Muscle of back (tissue), 11 donors: ENCODE measurements around the gene PRXL2A. TPM values are rescaled to one million over a fixed set of nuclear protein-coding genes. Genes with fewer than 3 reads are reported as not detected.
A peak's percentile ranks its signal among the peaks of the same experiment; 100 is the strongest.
"Not testable (repeated sequence)": the region's sequence is repeated elsewhere in the genome, so short reads cannot be mapped to it uniquely, and the experiment has no call there.

Experiments used
- DNase-seq, 3 donors: peaks; one replicate each; pipeline versions ENCODE4 v3.0.0 to v3.0.0-alpha.2; 2013
- polyA plus RNA-seq, 10 donors: library from polyadenylated mRNA; unstranded; fragments of 120-200 nt; gene quantifications; one replicate each; pipeline ENCODE4 v1.2.1, GENCODE V29; 2013; ENCODE audit not compliant: insufficient read length in 10 of 10

PRXL2A gene
- polyA plus RNA-seq, 10 donors, result 67.2 to 99.0 (median 84.8) TPM

DNA sequence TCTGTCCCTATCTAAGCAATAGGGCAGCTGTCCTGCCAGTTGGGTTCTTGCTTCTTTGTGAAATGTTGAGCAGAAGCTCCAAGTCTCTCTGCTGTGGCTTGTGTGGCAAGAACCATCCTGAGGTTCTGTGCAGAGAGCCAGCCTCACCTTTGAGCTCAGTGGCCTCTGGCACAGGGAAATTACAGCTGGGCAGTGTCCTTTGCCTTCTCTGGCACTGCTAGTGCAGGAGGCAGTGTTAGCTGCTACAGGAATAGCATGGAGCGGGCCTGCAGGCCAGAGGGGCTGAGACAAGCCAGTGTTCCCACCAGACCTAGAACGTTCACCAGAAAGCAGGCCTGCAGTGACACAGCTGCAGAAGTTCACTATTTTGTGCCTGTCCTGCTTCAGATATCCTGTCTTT is 1.8 kb downstream of the PRXL2A start:
- no peak for DNase-seq

DNA sequence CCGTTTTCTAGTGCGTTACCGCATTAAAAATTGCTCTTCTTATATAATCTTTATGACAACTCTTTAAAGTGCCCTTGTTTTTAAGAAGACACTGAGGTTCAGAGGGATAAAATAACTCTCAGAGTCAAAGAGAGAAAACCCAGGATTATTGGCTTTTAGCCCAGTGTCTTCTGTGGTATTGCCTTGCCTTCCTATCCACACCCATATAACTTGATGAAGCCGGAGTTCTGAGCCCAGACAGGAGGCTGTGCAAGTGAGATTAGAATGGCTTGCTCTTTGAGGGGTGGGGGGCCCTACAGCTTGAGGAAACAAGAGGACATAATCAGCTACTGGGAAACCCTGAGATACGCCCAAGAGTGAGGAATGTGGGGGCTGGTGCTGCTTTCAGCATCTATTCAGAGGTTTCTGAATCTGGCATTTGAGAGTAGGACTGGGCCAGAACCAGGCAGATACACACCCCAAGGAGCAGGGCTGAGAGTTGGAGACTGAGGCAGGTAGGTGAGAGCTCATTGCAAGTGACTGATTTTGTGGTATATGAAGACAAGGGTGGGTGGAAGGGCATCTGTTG is 2.3 kb downstream of the PRXL2A start:
- DNase-seq, result no peak

DNA sequence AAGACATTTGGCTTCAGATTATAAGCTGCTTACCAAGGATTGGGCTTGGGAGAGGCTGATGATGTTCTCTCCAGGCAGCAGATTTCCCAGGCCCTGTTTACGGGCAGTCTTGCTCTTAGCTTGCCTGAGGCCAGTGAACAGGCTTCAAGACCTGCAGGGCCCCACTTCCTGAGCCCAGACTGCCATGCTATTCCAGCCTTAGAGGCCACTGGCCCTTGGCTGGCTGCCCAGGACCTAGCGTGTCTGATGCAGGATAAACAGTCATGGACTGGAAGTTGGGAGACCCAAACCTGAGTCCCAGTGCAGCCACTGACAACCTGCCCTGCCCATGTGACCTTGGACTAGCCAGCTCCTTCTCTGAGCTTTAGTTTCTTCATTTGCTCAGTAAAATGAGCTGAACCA is 2.9 kb downstream of the PRXL2A start:
- no peak for DNase-seq

DNA sequence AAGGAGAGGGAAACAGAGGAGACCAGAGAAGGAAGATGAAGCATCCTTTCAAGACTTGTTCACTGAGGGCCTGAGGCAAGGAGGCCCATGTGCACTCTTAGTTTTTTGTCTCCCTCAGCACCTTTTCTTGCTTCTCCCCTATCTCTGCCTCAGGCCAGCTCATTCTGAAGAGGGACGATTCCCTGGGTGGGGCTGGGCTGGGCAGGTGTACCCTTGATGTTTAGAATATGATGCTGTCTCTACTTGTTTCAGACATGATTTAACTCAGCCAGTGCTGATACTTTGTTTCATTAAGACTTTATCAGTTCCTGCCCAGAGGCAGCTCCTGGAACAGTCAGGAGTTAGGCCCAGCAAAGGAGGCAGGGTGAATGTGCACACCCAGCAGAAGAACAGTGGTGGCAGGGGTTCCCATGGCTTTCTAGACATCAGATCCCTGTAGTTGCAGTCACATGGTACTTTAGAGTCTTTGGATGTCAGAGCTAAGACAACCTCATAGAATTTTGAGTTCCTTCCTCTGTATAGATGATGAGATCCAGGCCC is 3.4 kb downstream of the PRXL2A start:
- DNase-seq, result no peak

DNA sequence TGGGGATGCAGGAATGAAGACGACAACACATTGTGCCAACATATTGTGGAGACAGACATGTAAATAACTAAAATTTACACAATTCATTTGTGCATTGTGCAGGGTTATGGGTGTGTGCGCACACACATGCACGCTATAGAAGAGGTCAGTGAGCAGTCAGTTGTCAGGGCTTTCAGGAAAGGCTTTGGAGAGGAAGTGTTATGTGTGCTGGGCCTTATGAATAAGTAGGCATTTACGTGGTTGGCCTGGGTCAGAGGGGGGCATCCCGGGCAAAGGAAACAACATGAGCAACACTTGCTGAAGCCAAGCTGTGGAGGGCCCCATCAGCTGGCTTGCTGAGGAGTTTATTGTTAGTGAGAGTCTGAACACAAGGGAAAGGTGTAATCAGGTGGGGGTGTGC is 4.1 kb downstream of the PRXL2A start:
- DNase-seq, result no peak

DNA sequence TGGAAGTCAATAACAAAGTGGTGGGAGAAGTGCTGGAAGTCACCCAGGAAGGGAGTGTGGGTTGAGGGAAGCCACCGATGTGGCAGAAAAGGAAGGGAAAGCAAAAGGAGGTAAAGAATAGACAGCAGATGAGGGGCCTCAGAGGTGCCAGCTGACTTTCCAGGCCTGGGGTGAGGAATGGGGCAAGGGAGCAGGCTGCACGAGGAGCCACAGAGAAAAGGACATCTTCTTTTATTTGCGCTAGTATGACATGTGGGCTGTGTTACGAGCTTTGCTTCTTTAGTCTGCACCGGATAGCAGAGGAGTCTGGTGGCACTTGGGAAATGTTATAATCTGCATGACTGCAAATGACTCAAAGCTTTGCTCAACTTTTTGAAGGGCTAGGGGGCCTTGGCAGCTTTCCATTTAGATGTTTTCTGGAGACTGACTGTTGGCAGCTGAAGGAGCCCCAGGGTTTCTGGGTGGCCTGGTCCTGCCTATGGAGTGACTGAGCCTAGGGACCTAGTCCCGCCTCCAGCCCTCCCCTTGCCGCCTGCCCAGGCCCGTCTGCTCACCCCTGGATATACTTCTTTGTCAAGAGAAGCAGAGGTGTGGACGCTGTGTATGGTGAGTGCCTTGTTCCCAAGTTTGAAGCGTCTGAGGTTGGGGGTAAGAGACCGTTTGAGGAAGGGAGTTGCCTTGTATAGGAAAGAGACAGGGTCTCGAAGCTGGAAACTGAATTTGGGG is 5.1 kb downstream of the PRXL2A start:
- DNase-seq, result peak in 2 of 3 donors; percentile 61 to 68

DNA sequence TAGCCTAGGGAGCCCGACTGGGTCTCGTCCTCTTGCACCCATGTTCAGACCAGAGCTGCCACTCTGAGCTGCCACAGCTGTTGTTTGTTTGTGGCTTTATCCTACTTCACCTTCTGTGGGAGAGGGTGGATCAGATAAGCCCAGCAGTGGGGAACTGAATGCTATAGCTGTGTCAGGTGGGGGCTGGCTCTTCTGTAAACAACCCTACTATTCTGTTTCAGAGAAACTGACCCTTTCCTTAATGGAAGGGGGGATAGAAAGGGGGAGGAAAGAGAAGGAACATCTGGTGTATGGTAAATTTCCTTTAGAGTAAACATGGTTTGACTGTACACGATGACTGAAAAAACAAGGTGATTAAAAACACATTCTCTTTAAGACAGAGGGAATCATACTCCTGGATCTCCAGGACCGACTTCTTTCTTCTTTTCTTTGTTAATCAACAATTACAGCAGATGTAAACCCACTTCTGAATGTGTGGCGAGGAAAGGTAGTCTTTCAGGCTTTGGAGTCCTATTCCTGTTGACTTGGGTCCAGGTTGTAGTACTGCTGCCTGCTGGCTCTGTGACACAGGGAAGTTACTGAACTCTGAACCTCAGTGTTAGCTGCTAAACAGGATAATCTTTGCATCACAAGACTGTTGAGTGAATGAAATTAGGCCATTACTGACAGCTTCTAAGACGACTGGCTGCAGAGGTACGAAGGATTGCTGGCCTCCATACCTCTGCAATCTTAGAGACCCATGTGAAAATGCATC is 6.0 kb downstream of the PRXL2A start:
- DNase-seq, result peak in 2 of 3 donors; percentile 14 to 36

DNA sequence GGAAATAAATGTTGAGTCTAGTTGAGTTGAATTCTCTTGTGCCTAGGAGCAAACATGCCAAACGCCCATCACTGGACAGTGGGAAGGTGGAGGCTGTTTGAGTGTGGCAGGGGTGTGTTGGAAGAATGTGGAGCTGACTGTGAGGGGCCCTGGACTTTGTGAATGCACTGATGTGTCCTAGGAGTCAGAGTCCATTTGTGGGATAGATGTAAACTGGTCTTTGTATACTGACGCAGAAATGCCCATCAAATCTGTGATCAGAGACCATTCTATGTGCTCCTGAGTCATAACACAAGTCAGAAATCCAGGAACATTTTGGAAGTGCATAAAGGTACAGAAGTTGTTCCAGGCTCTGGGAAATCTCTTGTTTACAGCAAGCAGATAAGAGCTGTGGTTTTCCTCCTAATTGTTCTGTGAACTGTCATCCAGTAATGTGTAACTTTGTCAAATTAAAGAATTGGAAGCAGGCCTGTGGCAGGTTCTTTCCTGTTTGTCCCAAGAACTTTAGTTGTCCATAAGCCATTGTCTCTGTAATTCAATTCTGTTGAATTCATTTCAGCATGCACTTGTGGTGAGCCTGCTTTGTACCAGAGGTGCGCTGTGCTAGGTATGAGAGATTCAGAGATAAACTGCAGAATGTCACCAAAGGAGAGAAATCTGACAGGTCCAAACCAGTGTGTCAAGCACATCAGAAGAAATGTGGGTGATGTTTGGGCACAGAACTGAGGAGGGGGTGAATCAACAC is 7.6 kb downstream of the PRXL2A start:
- no peak for DNase-seq

DNA sequence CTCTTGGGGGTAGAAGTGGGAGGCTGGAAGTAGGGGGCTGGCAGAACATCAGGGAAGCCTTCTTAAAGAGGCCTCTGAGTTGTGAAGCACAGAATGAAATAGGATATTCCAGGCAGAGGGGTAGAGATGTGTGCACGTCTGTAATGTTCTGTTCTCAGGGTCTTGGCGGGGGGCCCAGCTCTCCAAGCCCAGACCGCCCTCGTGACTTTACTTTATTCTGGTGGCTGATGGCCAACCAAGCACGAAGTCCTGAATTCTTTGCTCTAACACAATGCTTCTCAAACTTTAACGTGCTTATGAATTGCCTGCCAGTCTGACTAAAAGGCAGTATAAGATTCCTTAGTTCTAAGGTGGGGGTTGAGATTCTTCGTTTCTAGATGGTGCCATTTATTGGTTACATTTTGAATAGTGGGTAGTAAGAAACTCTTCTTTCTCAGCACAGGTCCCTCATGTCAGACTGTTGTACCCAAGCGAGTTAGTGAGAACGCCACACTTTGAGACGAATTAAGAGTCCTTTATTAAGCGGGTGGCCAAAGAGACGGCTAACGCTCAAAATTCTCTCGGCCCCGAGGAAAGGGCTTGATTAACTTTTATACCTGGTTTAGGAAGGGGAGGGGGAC is 8.2 kb downstream of the PRXL2A start:
- DNase-seq, result peak; percentile 79 to 92 (median 84)

DNA sequence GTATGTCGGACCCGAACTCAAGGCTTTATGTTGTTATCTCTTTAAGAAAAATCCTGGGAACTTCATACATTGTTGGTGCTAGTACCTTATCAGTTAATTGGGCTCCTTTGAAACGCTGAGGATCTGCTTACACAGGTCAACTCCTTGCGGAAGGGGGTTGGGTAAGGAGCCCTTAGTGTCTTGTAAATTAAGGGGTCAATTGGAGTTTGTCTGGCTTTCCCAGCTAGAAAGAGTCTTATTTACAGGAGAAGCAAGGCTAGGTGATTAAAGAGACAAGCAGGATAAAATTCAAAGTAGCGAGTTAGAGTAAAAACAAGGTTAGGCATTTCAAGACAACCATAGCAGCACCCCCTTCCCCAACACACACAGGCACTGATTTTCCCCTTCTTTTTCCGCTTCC is 8.9 kb downstream of the PRXL2A start:
- DNase-seq, result not testable (repeated sequence)

DNA sequence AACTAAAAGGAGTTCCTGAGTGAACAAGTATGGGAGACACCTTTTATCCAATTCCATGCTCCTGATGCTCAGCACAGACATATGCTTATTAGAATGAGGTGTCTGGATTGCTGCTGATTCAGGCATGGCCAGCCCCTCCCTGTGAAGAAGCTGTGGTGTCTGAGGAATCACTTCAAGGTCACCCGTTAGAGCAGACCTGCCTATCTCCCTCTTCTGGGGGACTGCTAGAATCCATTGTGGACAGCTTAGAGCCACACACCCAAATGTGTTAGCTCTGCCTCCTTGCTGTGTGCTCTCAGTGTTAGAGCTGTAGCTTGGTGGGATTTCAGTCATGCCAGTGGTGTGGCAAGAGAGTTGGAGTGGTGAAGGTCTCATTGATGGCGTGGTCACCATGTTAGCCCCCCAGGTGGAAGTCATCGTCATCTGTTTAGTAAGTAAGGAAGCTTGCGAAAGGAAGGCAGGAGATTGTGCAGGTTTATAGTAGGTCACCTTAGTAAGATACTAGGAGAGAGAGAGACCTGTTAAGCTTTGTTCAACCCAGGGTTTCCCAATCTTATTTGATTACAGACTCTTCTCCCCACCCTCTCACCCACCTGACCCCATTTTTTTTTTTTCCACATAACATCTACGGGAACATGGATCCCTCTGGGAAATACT is 12.8 kb downstream of the PRXL2A start:
- no peak for DNase-seq

DNA sequence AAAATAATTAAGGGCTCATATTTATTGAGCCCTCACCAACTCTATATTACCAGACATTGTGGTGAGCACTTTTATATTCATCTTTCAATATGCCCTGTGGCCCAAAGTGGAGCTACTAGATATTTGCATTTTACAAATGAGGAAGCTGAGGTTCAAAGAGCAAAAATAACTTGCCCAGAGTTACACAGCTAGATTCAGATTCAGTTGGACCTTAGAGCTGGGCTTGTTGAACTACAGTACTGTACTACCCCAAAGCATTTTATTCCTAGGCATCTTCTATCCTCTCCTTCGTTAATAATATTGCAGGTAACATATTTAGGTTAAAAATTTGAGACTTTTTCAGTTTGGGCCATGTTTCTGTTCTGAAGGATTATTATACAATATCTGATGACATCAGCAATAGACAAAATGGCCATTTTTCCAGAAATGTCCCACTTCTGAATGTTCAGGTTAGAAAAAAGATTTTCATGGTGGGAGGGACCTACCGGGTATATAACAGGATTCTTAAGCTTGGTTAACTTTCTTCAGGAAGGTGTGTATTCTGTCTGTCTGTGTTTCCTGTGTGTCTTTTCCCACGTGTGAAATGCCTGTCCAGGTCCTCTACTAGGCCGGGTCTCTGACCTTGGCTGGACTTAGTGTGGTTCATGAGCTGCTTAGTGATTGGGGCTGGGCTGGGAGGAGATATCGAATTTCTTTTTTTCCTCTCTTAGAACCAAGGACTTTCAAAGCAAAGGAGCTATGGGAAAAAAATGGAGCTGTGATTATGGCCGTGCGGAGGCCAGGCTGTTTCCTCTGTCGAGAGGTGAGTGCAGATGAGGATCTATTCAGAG is 13.6 kb downstream of the PRXL2A start:
- DNase-seq, result no peak

DNA sequence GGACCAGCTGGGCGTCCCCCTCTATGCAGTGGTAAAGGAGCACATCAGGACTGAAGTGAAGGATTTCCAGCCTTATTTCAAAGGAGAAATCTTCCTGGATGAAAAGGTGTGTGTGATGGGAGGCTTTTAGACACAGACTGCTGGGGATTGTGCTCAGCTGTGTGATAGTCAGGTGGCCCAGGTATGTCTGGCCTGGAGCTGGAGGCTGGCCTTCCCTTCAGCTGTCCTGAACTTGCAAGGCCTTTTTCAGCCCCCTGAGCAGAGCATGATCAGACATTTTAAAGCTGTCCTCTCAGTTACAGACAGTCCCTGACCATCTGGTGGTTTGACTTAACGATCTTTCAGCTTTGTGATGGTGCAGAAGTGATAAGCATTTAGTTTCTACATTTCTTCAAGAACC is 17.6 kb downstream of the PRXL2A start:
- no peak for DNase-seq

DNA sequence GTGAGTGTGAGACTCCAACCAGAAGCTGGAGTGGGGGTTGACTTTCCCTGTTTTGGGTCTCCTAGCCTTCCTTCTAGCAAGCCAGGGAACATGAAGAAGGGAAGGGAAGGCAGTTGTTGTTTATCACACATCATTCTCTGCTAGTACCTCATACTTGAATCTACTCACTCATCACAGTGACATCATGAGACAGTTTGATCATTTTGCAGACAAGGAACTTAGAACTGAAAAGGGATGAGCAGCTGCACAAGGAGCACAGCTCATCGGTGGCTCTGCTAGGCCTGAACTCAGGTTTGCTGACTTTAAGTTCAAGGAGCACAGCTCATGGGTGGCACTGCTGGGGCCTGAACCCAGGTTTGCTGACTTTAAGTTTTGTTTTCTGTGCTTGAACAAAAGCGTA is 19.2 kb downstream of the PRXL2A start:
- DNase-seq, result no peak

DNA sequence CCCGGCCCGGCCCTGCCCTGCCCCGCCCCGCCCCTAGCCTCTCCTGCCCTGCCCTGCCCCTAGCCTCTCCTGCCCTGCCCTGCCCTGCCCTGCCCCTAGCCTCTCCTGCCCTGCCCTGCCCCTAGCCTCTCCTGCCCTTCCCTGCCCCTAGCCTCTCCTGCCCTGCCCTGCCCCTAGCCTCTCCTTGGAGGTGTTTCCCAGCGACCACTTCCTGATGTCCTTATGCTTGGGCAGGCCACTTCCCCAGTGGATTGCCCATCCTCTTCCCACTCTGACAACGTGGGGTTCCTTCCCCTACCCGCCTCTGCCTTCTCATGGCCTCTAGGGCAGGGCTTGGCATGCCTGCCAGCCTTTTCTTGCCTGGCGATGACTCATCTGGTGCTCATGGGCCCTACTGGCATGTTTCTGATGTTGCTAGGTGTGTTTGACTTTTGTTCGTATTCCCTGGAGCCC is 21.2 kb downstream of the PRXL2A start:
- DNase-seq, result no peak

DNA sequence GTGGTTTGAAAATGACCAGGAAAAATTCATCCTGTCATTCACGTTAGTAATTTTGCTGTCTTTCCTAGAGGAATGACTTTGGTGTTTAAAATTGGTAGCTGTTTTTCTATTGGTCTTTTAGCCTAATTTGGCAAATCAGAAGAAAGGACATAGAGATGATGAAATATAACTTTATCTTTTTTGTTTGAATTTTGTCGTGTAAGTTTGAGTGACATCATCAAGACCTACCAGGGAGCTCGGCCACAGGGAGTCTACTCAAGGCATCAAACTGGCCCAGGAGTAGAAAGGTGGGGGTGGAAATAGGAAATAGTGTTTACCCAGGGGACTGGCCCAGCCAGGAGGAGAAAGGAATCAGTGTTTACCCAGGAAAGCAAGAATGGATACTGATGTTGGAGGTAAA is 24.8 kb downstream of the PRXL2A start:
- no peak for DNase-seq

DNA sequence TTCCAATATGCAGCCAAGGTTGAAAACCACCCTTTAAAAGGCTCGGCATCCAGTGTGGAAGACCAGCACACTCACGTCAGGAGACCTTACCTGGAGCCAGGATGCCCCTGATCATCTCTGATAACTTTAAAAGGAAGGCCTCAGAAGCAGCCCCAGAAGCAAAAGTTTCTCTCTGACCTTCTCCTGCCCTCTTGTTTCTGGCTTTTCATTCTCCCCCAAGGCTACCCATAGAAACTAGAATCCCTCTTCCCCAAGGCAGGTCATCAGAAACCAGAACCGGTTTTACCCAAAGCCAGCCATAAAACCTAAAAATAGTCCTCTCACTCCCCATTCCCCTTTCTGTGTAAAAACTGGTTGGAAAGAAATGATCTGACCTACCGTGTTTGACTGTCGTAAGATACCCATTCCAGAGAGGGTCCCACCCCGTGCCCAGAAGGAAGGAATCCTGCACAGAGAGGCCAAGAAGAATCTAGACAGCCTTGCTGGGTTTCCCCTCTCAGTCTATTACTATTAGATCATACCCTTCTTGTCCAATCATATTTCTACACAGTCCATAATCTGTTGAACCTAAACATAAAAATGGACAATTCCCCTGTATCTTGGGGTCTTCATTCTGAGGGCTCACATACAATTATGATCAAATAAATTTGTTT is 28.2 kb downstream of the PRXL2A start:
- no peak for DNase-seq

DNA sequence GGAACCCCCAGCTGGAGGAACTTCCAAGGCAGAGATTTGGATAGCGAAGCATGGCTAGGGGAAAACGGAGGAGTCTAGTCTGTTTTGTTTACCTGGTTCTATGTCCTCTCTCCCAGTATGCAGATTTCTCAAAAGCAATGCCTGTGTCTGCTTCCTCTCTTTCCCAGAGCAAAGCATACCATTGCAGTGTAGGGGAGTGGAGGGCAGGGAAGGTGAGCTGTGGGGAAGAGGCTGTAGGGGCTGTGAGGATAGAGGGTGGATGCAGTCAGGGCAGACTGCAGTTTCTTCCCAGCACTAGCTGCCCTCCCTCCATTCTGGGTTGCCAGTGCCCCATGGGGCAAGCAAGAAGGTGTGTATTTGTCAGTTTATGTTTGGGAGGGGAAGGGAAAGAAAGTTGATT is 28.9 kb downstream of the PRXL2A start:
- DNase-seq, result no peak

DNA sequence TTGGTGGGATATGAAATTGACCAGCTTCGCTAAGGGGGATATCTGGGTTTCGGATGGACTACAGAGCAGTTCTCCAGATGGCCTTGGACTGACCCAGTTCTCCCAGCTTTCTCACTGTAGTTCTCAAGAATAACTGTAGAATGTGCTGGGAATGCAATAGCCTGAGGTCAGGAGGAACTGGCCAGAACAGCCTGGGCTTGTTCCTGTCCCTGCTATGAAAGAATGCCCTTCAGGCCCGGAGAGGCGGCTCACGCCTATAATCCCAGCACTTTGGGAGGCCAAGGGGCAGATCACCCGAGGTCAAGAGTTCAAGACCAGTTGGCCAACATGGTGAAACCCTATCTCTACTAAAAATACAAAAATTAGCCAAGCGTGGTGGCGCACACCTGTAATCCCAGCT is 33.5 kb downstream of the PRXL2A start:
- DNase-seq, result no peak

DNA sequence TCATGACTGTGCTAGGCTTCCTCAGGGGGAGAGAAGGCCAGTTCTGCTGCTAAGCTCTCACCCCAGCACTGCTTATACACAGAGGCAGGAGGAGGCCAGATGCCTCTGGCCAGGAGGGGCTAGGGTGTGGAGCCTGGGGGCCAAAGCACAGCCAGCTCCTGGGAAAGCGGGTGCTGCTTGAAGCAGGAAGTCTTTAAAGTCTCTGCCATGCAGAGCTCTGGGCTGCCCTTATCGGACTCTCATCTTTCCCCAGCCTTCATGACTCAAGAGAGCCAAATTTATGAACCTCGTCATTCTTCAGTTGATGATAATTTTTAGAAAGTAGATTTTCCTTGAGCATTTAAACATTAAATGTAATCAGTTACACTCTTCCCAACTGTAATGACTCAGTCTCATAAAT is 34.5 kb downstream of the PRXL2A start:
- DNase-seq, result no peak
